ENCODE results near the gene FAM168A. TPM values are rescaled to one million over a fixed set of nuclear protein-coding genes. Genes with fewer than 3 reads are reported as not detected.
A peak's percentile ranks its signal among the peaks of the same experiment; 100 is the strongest.

The FAM168A gene
- total RNA-seq, 1 experiment from 2014 or later = 5.0 TPM

- no peak for DNase-seq (ENCODE audit: extremely low read depth, low read depth)
Measured at GRCh38 chr11:73524774-73525173, 73.1 kb downstream of the FAM168A start.

- no peak for DNase-seq (ENCODE audit: extremely low read depth, low read depth)
Measured at GRCh38 chr11:73521621-73522020, 76.3 kb downstream of the FAM168A start.

GRCh38 chr11:73520353-73521061 is 77.4 kb downstream of the FAM168A start:
- no peak for DNase-seq (ENCODE audit: extremely low read depth, low read depth)

- no peak for DNase-seq (ENCODE audit: extremely low read depth, low read depth)
Measured at GRCh38 chr11:73519266-73519665, 78.6 kb downstream of the FAM168A start.

- no peak for DNase-seq (ENCODE audit: extremely low read depth, low read depth)
Measured at GRCh38 chr11:73518195-73518594, 79.7 kb downstream of the FAM168A start.

- no peak for DNase-seq (ENCODE audit: extremely low read depth, low read depth)
Measured at GRCh38 chr11:73516080-73516479, 81.8 kb downstream of the FAM168A start.

GRCh38 chr11:73513707-73514106 is 84.2 kb downstream of the FAM168A start:
- no peak for DNase-seq (ENCODE audit: extremely low read depth, low read depth)

- DNase-seq (ENCODE audit: extremely low read depth, low read depth) = no peak
Measured at GRCh38 chr11:73510877-73511276, 87.0 kb downstream of the FAM168A start.

GRCh38 chr11:73510106-73510505 is 87.8 kb downstream of the FAM168A start:
- DNase-seq (ENCODE audit: extremely low read depth, low read depth) = no peak

GRCh38 chr11:73509188-73509587 is 88.7 kb downstream of the FAM168A start:
- no peak for DNase-seq (ENCODE audit: extremely low read depth, low read depth)

- no peak for DNase-seq (ENCODE audit: extremely low read depth, low read depth)
Measured at GRCh38 chr11:73508243-73509176, 89.4 kb downstream of the FAM168A start.

- DNase-seq (ENCODE audit: extremely low read depth, low read depth) = no peak
Measured at GRCh38 chr11:73507086-73507485, 90.8 kb downstream of the FAM168A start.

GRCh38 chr11:73506038-73506437 is 91.9 kb downstream of the FAM168A start:
- DNase-seq (ENCODE audit: extremely low read depth, low read depth) = no peak

- DNase-seq (ENCODE audit: extremely low read depth, low read depth) = no peak
Measured at GRCh38 chr11:73498343-73498742, 99.6 kb downstream of the FAM168A start.

GRCh38 chr11:73496134-73496533 is 101.8 kb downstream of the FAM168A start:
- DNase-seq (ENCODE audit: extremely low read depth, low read depth) = no peak

- DNase-seq (ENCODE audit: extremely low read depth, low read depth) = no peak
Measured at GRCh38 chr11:73495731-73496130, 102.2 kb downstream of the FAM168A start.

GRCh38 chr11:73493956-73494598 is 103.8 kb downstream of the FAM168A start:
- DNase-seq (ENCODE audit: extremely low read depth, low read depth) = no peak

GRCh38 chr11:73481626-73482025 is 116.3 kb downstream of the FAM168A start:
- DNase-seq (ENCODE audit: extremely low read depth, low read depth) = no peak

- no peak for DNase-seq (ENCODE audit: extremely low read depth, low read depth)
Measured at GRCh38 chr11:73480677-73481076, 117.2 kb downstream of the FAM168A start.

GRCh38 chr11:73478737-73479347 is 119.1 kb downstream of the FAM168A start:
- DNase-seq (ENCODE audit: extremely low read depth, low read depth) = peak; percentile 26

- DNase-seq (ENCODE audit: extremely low read depth, low read depth) = no peak
Measured at GRCh38 chr11:73477518-73477917, 120.4 kb downstream of the FAM168A start.

Data from NCI-H460 (cell line).